ENCODE measurements around the gene GGCT.

- TF ChIP-seq ZNF777 (tag by site-specific recombination; IDR thresholded peaks at IDR 0.05; ENCODE audit: borderline replicate concordance): no peak
- no peak for TF ChIP-seq ZNF449 (tag by site-specific recombination; IDR thresholded peaks at IDR 0.05)
- no peak for TF ChIP-seq ZNF776 (tag by site-specific recombination; IDR thresholded peaks at IDR 0.05; ENCODE audit: borderline replicate concordance)
- no peak for TF ChIP-seq TCF7L2 (IDR thresholded peaks at IDR 0.05; ENCODE audit: borderline replicate concordance, low read depth, low read length)
- no peak for TF ChIP-seq ATF2 (tag by site-specific recombination; IDR thresholded peaks at IDR 0.05; ENCODE audit: low read depth)
- no peak for TF ChIP-seq CTCF (tag by site-specific recombination; IDR thresholded peaks at IDR 0.05)
- TF ChIP-seq ZNF514 (tag by site-specific recombination; IDR thresholded peaks at IDR 0.05): no peak
- no peak for TF ChIP-seq SP7 (tag by site-specific recombination; IDR thresholded peaks at IDR 0.05)
- no peak for TF ChIP-seq ZNF24 (tag by site-specific recombination; IDR thresholded peaks at IDR 0.05)
- no peak for TF ChIP-seq ZNF211 (tag by site-specific recombination; IDR thresholded peaks at IDR 0.05; ENCODE audit: low read depth)
- TF ChIP-seq PATZ1 (tag by site-specific recombination; IDR thresholded peaks at IDR 0.05): no peak
- TF ChIP-seq ZNF121 (tag by site-specific recombination; IDR thresholded peaks at IDR 0.05): no peak
Measured at GRCh38 chr7:30513762-30514161, 9.1 kb upstream of the GGCT start.
